Caco-2 (cell line): ENCODE data around the gene ZPR1. TPM values are rescaled to one million over a fixed set of nuclear protein-coding genes. Genes with fewer than 3 reads are reported as not detected.
"Not testable (repeated sequence)": the region's sequence is repeated elsewhere in the genome, so short reads cannot be mapped to it uniquely, and the experiment has no call there.

Source experiments
- BruUV-seq: library from RNA; stranded (reverse); fragments of 400-500 nt; replicated peaks from 2 replicates; lab custom pipeline; 2021; lab: Mats Ljungman, UMichigan
- CTCF ChIA-PET: fragments of 300-600 bp; sonication (Branson Sonifier 250); formaldehyde crosslinking; loops from one replicate; lab custom pipeline; 2022; ENCODE audit warnings: antibody characterized with exemption; lab: Charles Lee
- POLR2A ChIA-PET: fragments of 300-600 bp; sonication (Branson Sonifier 250); formaldehyde crosslinking; loops from one replicate; lab custom pipeline; 2022; ENCODE audit warnings: antibody characterized with exemption; lab: Charles Lee
- DNase-seq, 2 experiments: peaks; one replicate each; pipeline versions ENCODE4 v3.0.0 to v3.0.0-alpha.2; 2020 to 2022
- H3K27me3 ChIP-seq: replicated peaks from 2 replicates; pipeline ENCODE4 v1.6.0; 2011; ENCODE audit warnings: low read length; ENCODE audit not compliant: control insufficient read depth, insufficient read depth
- H3K36me3 ChIP-seq: 2 replicates; pipeline ENCODE4 v1.5.1; 2011; ENCODE audit warnings: low read length; ENCODE audit not compliant: control insufficient read depth, insufficient read depth
- H3K4me1 ChIP-seq: fragments of 250-450 bp; sonication (Bioruptor Pico); 2 replicates; pipeline ENCODE4 v1.5.1; 2020; ENCODE audit warnings: mild to moderate bottlenecking
- H3K4me3 ChIP-seq: 2 replicates; pipeline ENCODE4 v1.5.1; 2011; ENCODE audit warnings: low read depth, mild to moderate bottlenecking, control low read depth, low read length
- H3K9me3 ChIP-seq: fragments of 250-450 bp; sonication (Bioruptor Pico); 2 replicates; pipeline ENCODE4 v1.5.1; 2020; ENCODE audit warnings: mild to moderate bottlenecking, moderate library complexity
- H3K27ac Mint-ChIP-seq: one replicate; pipeline ENCODE4 v1.8.0; 2022; ENCODE audit warnings: mixed read lengths; ENCODE audit not compliant: unreplicated experiment
- H3K27me3 Mint-ChIP-seq: one replicate; pipeline ENCODE4 v1.8.0; 2022; ENCODE audit warnings: mixed read lengths; ENCODE audit not compliant: insufficient read depth, unreplicated experiment
- H3K36me3 Mint-ChIP-seq: one replicate; pipeline ENCODE4 v1.8.0; 2022; ENCODE audit warnings: mild to moderate bottlenecking, mixed read lengths; ENCODE audit not compliant: insufficient read depth, unreplicated experiment
- H3K4me1 Mint-ChIP-seq: one replicate; pipeline ENCODE4 v1.8.0; 2022; ENCODE audit warnings: low read depth, mixed read lengths; ENCODE audit not compliant: unreplicated experiment
- H3K4me3 Mint-ChIP-seq: one replicate; pipeline ENCODE4 v1.8.0; 2022; ENCODE audit warnings: mild to moderate bottlenecking, moderate library complexity, mixed read lengths; ENCODE audit not compliant: unreplicated experiment
- H3K9me3 Mint-ChIP-seq: one replicate; pipeline ENCODE4 v1.8.0; 2022; ENCODE audit warnings: mixed read lengths; ENCODE audit not compliant: unreplicated experiment
- CTCF ChIP-seq, 2 experiments: fragments of 200-600 bp in 1 of 2; IDR thresholded peaks; 1 replicate in 1 of 2; 2 replicates in 1 of 2; pipeline versions ENCODE4 v1.5.1 to v1.8.0; 2011 to 2022; ENCODE audit warnings: antibody characterized with exemption in 1 of 2, control low read depth in 1 of 2, inconsistent platforms in 1 of 2, low read depth in 1 of 2, low read length in 1 of 2, mild to moderate bottlenecking in 1 of 2, moderate library complexity in 1 of 2; ENCODE audit not compliant: insufficient read depth in 1 of 2, severe bottlenecking in 1 of 2, unreplicated experiment in 1 of 2
- intact Hi-C: fragments of 100-400 bp; cut with micrococcal nuclease; formaldehyde crosslinking; loops from one replicate; pipeline ENCODE4 v1.10.0; 2022; ENCODE audit not compliant: unreplicated experiment
- total RNA-seq: library from RNA; stranded (reverse); gene quantifications from 2 replicates; pipeline ENCODE4 v1.2.3, GENCODE V29; 2022

The ZPR1 gene
- total RNA-seq, 1 experiment from 2014 or later: 194 TPM

DNA sequence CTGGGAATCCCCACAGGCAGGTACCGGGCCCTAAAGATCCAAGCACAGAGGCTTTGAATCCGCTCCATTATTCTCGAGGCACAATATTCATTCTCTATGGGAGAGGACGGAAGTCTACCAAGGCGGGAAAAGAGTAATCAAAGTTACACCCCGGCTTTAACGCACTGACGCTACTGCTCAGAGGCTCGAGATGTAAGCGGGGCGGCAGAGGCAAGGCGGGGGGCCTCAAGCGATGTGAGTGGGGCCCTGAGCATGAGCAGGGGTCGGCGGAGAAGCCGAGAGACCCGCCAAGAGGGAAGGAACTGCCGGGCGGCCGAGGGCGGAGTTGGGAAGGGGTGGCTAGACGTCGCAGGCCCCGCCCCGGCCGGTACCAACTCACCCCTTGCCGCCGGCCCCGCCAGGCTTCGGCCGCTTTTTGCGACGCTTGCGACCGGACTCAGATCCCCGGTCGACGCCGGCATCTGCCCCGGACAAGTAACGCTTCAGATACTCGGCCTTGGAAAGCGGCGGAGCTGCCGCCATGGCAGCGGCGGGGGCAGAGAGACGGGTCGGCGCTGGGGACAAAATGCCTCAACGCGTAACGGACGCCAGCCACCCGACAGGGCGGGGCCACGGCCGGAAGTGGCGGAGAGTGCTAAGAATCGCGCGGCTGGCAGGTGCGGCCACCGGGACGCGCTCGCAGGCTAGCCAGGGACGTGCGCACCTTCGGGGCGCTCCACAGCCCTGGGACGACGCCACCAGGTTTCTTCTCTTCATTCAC is 15.2 kb downstream of the ZPR1 start, which contains the start of gene BUD13:
TSS of gene BUD13 (minus strand) at position 545 of the 760 bp plus-strand sequence. CDS start at position 522, 23 bp downstream.
- ChIA-PET POLR2A (interaction anchor here (0.6 to 1.5 kb wide), 3 partner anchors 21 to 372 kb away, joined by 3 read pairs; partner anchors contain the start of gene PAFAH1B2), CTCF (interaction anchor here (1.0 to 1.4 kb wide), 3 partner anchors 53 to 406 kb away, joined by 3 to 15 read pairs (median 3); partner anchors contain the start of genes APOA1 and SIDT2)
- Mint-ChIP-seq H3K27me3 (no peaks in the 10 kb centered on the region), H3K4me3 (peak within 1 kb of the TSS; percentile 99), H3K36me3 (peaks cover 80% of the 10 kb centered on the region), H3K4me1 (peaks cover 37% of the 10 kb centered on the region), H3K9me3 (no peaks in the 10 kb centered on the region), H3K27ac (peak within 1 kb of the TSS; percentile 98)
- Histone ChIP-seq H3K27me3 (no peaks in the 10 kb centered on the region), H3K9me3 (no peaks in the 10 kb centered on the region), H3K4me3 (peak within 1 kb of the TSS; percentile 93), H3K36me3 (peaks cover 8% of the 10 kb centered on the region), H3K4me1 (peaks cover 26% of the 10 kb centered on the region)
- peak in 1 of 2 experiments; percentile 54 for TF ChIP-seq CTCF (IDR thresholded peaks at IDR 0.05; ENCODE audit: insufficient read depth in 1 of 2, low read depth in 1 of 2, low read length in 1 of 2, severe bottlenecking in 1 of 2, unreplicated experiment in 1 of 2)
- BruUV-seq: no TSS peak
- intact Hi-C loops: loop anchor here (1.0 to 2.0 kb wide), 7 partner anchors 16 to 334 kb away; partner anchors contain the start of genes APOA1, APOC3 and ZPR1
- peak; percentile 96 to 99 for DNase-seq

- peak overlapping the region; percentile 99 for H3K4me3 Mint-ChIP-seq
- no peaks in the 10 kb centered on the region for H3K27me3 ChIP-seq
- H3K9me3 Mint-ChIP-seq: no peaks in the 10 kb centered on the region
- peaks cover 26% of the 10 kb centered on the region for H3K4me1 ChIP-seq
- DNase-seq: no peak
- H3K27ac Mint-ChIP-seq: peak overlapping the region; percentile 98
- TSS peak; percentile 65 for BruUV-seq
- H3K36me3 ChIP-seq: peaks cover 8% of the 10 kb centered on the region; the same call in 1 of the 2 replicates
- peak overlapping the region; percentile 93 for H3K4me3 ChIP-seq
- intact Hi-C loops: loop anchor here (2.0 kb wide), 1 partner anchor 103 kb away; no protein-coding TSS in a partner anchor
- no peak for TF ChIP-seq CTCF (IDR thresholded peaks at IDR 0.05; ENCODE audit: insufficient read depth in 1 of 2, low read depth in 1 of 2, low read length in 1 of 2, severe bottlenecking in 1 of 2, unreplicated experiment in 1 of 2)
- H3K4me1 Mint-ChIP-seq: peaks cover 34% of the 10 kb centered on the region
- no peaks in the 10 kb centered on the region for H3K27me3 Mint-ChIP-seq
- peaks cover 80% of the 10 kb centered on the region for H3K36me3 Mint-ChIP-seq
- CTCF ChIA-PET: interaction anchor here (0.9 kb wide), 1 partner anchor 30 kb away, joined by 3 read pairs; no protein-coding TSS in a partner anchor
- H3K9me3 ChIP-seq: no peaks in the 10 kb centered on the region
- POLR2A ChIA-PET: interaction anchor here (1.5 kb wide), 1 partner anchor 22 kb away, joined by 3 read pairs; no protein-coding TSS in a partner anchor
These were observed 15.9 kb downstream of the ZPR1 start for GRCh38 chr11:116771935-116772334.

- Mint-ChIP-seq H3K4me1 (peaks cover 6% of the 10 kb centered on the region), H3K9me3 (no peaks in the 10 kb centered on the region), H3K4me3 (no peak overlapping the region), H3K27ac (no peak overlapping the region), H3K27me3 (no peaks in the 10 kb centered on the region), H3K36me3 (peaks cover 63% of the 10 kb centered on the region)
- Histone ChIP-seq H3K4me3 (no peak overlapping the region), H3K36me3 (peaks cover 1% of the 10 kb centered on the region; the same call in 1 of the 2 replicates), H3K9me3 (no peaks in the 10 kb centered on the region), H3K27me3 (no peaks in the 10 kb centered on the region), H3K4me1 (no peaks in the 10 kb centered on the region)
- no TSS peak for BruUV-seq
- intact Hi-C loops: no loop called here
- TF ChIP-seq CTCF (IDR thresholded peaks at IDR 0.05; ENCODE audit: insufficient read depth in 1 of 2, low read depth in 1 of 2, low read length in 1 of 2, severe bottlenecking in 1 of 2, unreplicated experiment in 1 of 2): no peak
- ChIA-PET CTCF (no interaction called here), POLR2A (no interaction called here)
- DNase-seq: no peak
These were observed 25.7 kb downstream of the ZPR1 start for GRCh38 chr11:116762132-116762531.

GRCh38 chr11:116756044-116756443 is 31.8 kb downstream of the ZPR1 start:
- H3K36me3 ChIP-seq, H3K4me3 Mint-ChIP-seq, H3K4me1 Mint-ChIP-seq, H3K27me3 ChIP-seq, H3K9me3 ChIP-seq, POLR2A ChIA-PET, DNase-seq, H3K9me3 Mint-ChIP-seq, BruUV-seq, H3K4me3 ChIP-seq, intact Hi-C loops, H3K27ac Mint-ChIP-seq, H3K4me1 ChIP-seq, H3K27me3 Mint-ChIP-seq: not testable (repeated sequence)
- CTCF ChIA-PET: interaction anchor here (2.5 kb wide), 1 partner anchor 13 kb away, joined by 6 read pairs; no protein-coding TSS in a partner anchor
- peaks cover 63% of the 10 kb centered on the region for H3K36me3 Mint-ChIP-seq
